HG03135 (cell line): ENCODE results near the gene DIPK2A.

Experiments
- ATAC-seq: cut with Tn5 transposase; IDR thresholded peaks from one replicate; pipeline ENCODE4 v1.9.1; 2021; ENCODE audit warnings: mild to moderate bottlenecking, moderate library complexity; ENCODE audit not compliant: unreplicated experiment

Gene DIPK2A

GRCh38 chr3:143971359-143972154 is at the start of gene DIPK2A:
DIPK2A (plus strand) TSS chr3:143971823; CDS start chr3:143972333, 510 bp downstream.
- peak; percentile 58 for ATAC-seq

- ATAC-seq = peak; percentile 69
These were observed 46.9 kb upstream of the DIPK2A start for GRCh38 chr3:143924522-143925285.

GRCh38 chr3:143928056-143928455 is 43.6 kb upstream of the DIPK2A start:
- ATAC-seq = no peak

GRCh38 chr3:143928541-143929255 is 42.9 kb upstream of the DIPK2A start:
- no peak for ATAC-seq

- ATAC-seq = no peak
These were observed 36.8 kb upstream of the DIPK2A start for GRCh38 chr3:143934791-143935190.

- no peak for ATAC-seq
These were observed 35.9 kb upstream of the DIPK2A start for GRCh38 chr3:143935678-143936077.

GRCh38 chr3:143950810-143951209 is 20.8 kb upstream of the DIPK2A start:
- no peak for ATAC-seq

GRCh38 chr3:143951351-143951971 is 20.2 kb upstream of the DIPK2A start:
- peak; percentile 76 for ATAC-seq

- ATAC-seq = no peak
These were observed 19.0 kb upstream of the DIPK2A start for GRCh38 chr3:143952569-143953072.

- no peak for ATAC-seq
These were observed 16.5 kb upstream of the DIPK2A start for GRCh38 chr3:143955113-143955512.

- no peak for ATAC-seq
These were observed 14.8 kb upstream of the DIPK2A start for GRCh38 chr3:143956838-143957237.

- ATAC-seq = no peak
These were observed 14.2 kb upstream of the DIPK2A start for GRCh38 chr3:143957453-143957852.

- no peak for ATAC-seq
These were observed 12.7 kb upstream of the DIPK2A start for GRCh38 chr3:143958966-143959365.

GRCh38 chr3:143961342-143961741 is 10.3 kb upstream of the DIPK2A start:
- no peak for ATAC-seq

- no peak for ATAC-seq
These were observed 7.7 kb upstream of the DIPK2A start for GRCh38 chr3:143963946-143964345.

GRCh38 chr3:143970773-143971358 is 757 bp upstream of the DIPK2A start:
- ATAC-seq = peak; percentile 18

- no peak for ATAC-seq
These were observed 507 bp downstream of the DIPK2A start for GRCh38 chr3:143972155-143972504.

- peak; percentile 34 for ATAC-seq
These were observed 1.1 kb downstream of the DIPK2A start for GRCh38 chr3:143972505-143973258.

- no peak for ATAC-seq
These were observed 1.8 kb downstream of the DIPK2A start for GRCh38 chr3:143973259-143974021.
